SK-N-SH treated with all-trans-retinoic acid at 6 μM for 48 hours (cell line): Measurements from ENCODE around the gene SPATA25.

ENCODE experiments used
- ATAC-seq: fragments of 200-7000 bp; cut with Tn5 transposase; 3 replicates; pipeline ENCODE4 v1.9.1; 2020; ENCODE audit warnings: mild to moderate bottlenecking, moderate library complexity
- BACH2 ChIP-seq: fragments of 250-450 bp; sonication (Bioruptor Pico); IDR thresholded peaks from 2 replicates; pipeline ENCODE4 v1.9.0; 2021; ENCODE audit warnings: mild to moderate bottlenecking, borderline replicate concordance
- GLIS3 ChIP-seq: fragments of 250-450 bp; sonication (Bioruptor Pico); IDR thresholded peaks from 2 replicates; pipeline ENCODE4 v1.5.0; 2020; ENCODE audit warnings: mild to moderate bottlenecking, moderate library complexity
- ISL1 ChIP-seq: fragments of 250-450 bp; sonication (Bioruptor Pico); IDR thresholded peaks from 2 replicates; pipeline ENCODE4 v2.1.2; 2022; ENCODE audit warnings: mild to moderate bottlenecking, moderate library complexity
- OSR1 ChIP-seq: fragments of 250-450 bp; sonication (Bioruptor Pico); IDR thresholded peaks from 2 replicates; pipeline ENCODE4 v1.8.0; 2022; ENCODE audit warnings: moderate library complexity, mild to moderate bottlenecking, inconsistent platforms
- RARB ChIP-seq: fragments of 250-450 bp; sonication (Bioruptor Pico); IDR thresholded peaks from 2 replicates; pipeline ENCODE4 v1.8.0; 2021; ENCODE audit warnings: mild to moderate bottlenecking, moderate library complexity
- SNAI2 ChIP-seq: fragments of 250-450 bp; sonication (Bioruptor Pico); IDR thresholded peaks from 2 replicates; pipeline ENCODE4 v1.5.0; 2020; ENCODE audit warnings: mild to moderate bottlenecking, moderate library complexity
- TCF4 ChIP-seq: fragments of 250-450 bp; sonication (Bioruptor Pico); IDR thresholded peaks from 2 replicates; pipeline ENCODE4 v1.8.0; 2021; ENCODE audit warnings: mild to moderate bottlenecking, moderate library complexity, borderline replicate concordance
- ZC3H10 ChIP-seq: fragments of 250-450 bp; sonication (Bioruptor Pico); IDR thresholded peaks from 2 replicates; pipeline ENCODE4 v1.5.1; 2021; ENCODE audit warnings: mild to moderate bottlenecking, moderate library complexity
- ZFP3 ChIP-seq: fragments of 250-450 bp; sonication (Bioruptor Pico); IDR thresholded peaks from 2 replicates; pipeline ENCODE4 v1.5.0; 2020; ENCODE audit warnings: mild to moderate bottlenecking, moderate library complexity
- ZFP30 ChIP-seq: fragments of 450-650 bp; formaldehyde crosslinking; IDR thresholded peaks from 2 replicates; pipeline ENCODE4 v1.5.0; 2022; ENCODE audit warnings: mild to moderate bottlenecking, moderate library complexity
- ZNF565 ChIP-seq: fragments of 450-650 bp; formaldehyde crosslinking; conservative IDR thresholded peaks from 2 replicates; pipeline ENCODE4 v1.5.0; 2020; ENCODE audit warnings: low read depth, mild to moderate bottlenecking, moderate library complexity
- ZNF70 ChIP-seq: fragments of 450-650 bp; formaldehyde crosslinking; IDR thresholded peaks from 2 replicates; pipeline ENCODE4 v1.5.0; 2020; ENCODE audit warnings: mild to moderate bottlenecking, moderate library complexity
- ZNF8 ChIP-seq: fragments of 450-650 bp; formaldehyde crosslinking; IDR thresholded peaks from 2 replicates; pipeline ENCODE4 v1.5.0; 2020; ENCODE audit warnings: mild to moderate bottlenecking, moderate library complexity
- TF ChIP-seq, protein P1 (sequence below): fragments of 250-450 bp; sonication (Bioruptor Pico); IDR thresholded peaks from 2 replicates; pipeline ENCODE4 v1.5.0; 2020; ENCODE audit warnings: mild to moderate bottlenecking, moderate library complexity
- TF ChIP-seq, protein P2 (sequence below): fragments of 250-450 bp; sonication (Bioruptor Pico); IDR thresholded peaks from 2 replicates; pipeline ENCODE4 v1.5.1; 2021; ENCODE audit warnings: mild to moderate bottlenecking, moderate library complexity
- TF ChIP-seq, protein P3 (sequence below): fragments of 250-450 bp; sonication (Bioruptor Pico); IDR thresholded peaks from 2 replicates; pipeline ENCODE4 v1.5.1; 2020; ENCODE audit warnings: low read depth, mild to moderate bottlenecking, moderate library complexity
- TF ChIP-seq, protein P4 (sequence below): fragments of 250-450 bp; sonication (Bioruptor Pico); IDR thresholded peaks from 2 replicates; pipeline ENCODE4 v1.8.0; 2021; ENCODE audit warnings: low read depth, mild to moderate bottlenecking, moderate library complexity, borderline replicate concordance
- TF ChIP-seq, protein P5 (sequence below): fragments of 250-450 bp; sonication (Bioruptor Pico); IDR thresholded peaks from 2 replicates; pipeline ENCODE4 v1.8.0; 2020; ENCODE audit warnings: mild to moderate bottlenecking, moderate library complexity, borderline replicate concordance

Gene SPATA25

DNA sequence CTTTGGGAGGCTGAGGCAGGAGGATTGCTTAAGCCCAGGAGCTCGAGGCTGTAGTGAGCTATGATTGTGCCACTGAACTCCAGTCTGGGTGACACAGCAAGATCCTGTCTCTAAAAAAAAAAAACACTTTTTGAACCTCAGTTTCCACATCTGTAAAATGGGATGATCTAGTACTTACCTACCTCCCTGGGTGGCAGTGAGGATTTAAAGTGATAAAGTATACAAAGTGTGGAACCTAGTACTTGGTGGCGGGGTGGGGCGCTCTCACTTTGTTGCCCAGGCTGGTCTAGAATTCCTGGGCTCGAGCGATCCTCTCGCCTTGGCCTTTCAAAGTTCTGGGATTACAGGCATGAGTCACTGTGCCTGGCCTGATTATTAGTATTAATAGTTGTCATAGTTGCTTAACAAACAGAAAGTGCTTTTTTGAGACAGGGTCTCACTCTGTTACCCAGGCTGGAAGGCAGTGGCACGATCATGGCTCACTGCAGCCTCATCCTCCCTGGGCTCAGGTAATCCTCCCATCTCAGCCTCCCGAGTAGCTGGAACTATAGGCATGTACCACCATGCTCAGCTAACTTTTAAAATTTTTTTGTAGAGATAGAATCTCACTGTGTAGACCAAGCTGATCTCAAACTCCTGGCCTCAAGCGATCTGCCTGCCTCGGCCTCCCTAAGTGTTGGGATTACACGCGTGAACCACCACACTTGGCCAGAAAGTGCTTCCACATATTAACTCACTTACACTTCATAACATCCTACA, 31.5 kb upstream of the SPATA25 start:
- ATAC-seq: no peak
- TF ChIP-seq, protein P1, sequence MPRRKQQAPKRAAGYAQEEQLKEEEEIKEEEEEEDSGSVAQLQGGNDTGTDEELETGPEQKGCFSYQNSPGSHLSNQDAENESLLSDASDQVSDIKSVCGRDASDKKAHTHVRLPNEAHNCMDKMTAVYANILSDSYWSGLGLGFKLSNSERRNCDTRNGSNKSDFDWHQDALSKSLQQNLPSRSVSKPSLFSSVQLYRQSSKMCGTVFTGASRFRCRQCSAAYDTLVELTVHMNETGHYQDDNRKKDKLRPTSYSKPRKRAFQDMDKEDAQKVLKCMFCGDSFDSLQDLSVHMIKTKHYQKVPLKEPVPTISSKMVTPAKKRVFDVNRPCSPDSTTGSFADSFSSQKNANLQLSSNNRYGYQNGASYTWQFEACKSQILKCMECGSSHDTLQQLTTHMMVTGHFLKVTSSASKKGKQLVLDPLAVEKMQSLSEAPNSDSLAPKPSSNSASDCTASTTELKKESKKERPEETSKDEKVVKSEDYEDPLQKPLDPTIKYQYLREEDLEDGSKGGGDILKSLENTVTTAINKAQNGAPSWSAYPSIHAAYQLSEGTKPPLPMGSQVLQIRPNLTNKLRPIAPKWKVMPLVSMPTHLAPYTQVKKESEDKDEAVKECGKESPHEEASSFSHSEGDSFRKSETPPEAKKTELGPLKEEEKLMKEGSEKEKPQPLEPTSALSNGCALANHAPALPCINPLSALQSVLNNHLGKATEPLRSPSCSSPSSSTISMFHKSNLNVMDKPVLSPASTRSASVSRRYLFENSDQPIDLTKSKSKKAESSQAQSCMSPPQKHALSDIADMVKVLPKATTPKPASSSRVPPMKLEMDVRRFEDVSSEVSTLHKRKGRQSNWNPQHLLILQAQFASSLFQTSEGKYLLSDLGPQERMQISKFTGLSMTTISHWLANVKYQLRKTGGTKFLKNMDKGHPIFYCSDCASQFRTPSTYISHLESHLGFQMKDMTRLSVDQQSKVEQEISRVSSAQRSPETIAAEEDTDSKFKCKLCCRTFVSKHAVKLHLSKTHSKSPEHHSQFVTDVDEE (CRISPR knock-in tag): no peak
- TF ChIP-seq, protein P2, sequence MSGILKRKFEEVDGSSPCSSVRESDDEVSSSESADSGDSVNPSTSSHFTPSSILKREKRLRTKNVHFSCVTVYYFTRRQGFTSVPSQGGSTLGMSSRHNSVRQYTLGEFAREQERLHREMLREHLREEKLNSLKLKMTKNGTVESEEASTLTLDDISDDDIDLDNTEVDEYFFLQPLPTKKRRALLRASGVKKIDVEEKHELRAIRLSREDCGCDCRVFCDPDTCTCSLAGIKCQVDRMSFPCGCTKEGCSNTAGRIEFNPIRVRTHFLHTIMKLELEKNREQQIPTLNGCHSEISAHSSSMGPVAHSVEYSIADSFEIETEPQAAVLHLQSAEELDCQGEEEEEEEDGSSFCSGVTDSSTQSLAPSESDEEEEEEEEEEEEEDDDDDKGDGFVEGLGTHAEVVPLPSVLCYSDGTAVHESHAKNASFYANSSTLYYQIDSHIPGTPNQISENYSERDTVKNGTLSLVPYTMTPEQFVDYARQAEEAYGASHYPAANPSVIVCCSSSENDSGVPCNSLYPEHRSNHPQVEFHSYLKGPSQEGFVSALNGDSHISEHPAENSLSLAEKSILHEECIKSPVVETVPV: no peak
- TF ChIP-seq ZFP3 (CRISPR knock-in tag) (no peak), OSR1 (CRISPR knock-in tag) (no peak), ZC3H10 (CRISPR knock-in tag) (no peak), TCF4 (CRISPR knock-in tag) (no peak), ZNF565 (CRISPR knock-in tag) (no peak), GLIS3 (CRISPR knock-in tag) (no peak), ZNF8 (CRISPR knock-in tag) (no peak), ISL1 (no peak), ZFP30 (no peak), RARB (no peak), SNAI2 (CRISPR knock-in tag) (no peak), ZNF70 (CRISPR knock-in tag) (no peak), BACH2 (CRISPR knock-in tag) (no peak)
- TF ChIP-seq, protein P3, sequence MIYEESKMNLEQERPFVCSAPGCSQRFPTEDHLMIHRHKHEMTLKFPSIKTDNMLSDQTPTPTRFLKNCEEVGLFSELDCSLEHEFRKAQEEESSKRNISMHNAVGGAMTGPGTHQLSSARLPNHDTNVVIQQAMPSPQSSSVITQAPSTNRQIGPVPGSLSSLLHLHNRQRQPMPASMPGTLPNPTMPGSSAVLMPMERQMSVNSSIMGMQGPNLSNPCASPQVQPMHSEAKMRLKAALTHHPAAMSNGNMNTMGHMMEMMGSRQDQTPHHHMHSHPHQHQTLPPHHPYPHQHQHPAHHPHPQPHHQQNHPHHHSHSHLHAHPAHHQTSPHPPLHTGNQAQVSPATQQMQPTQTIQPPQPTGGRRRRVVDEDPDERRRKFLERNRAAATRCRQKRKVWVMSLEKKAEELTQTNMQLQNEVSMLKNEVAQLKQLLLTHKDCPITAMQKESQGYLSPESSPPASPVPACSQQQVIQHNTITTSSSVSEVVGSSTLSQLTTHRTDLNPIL: no peak
- TF ChIP-seq, protein P4, sequence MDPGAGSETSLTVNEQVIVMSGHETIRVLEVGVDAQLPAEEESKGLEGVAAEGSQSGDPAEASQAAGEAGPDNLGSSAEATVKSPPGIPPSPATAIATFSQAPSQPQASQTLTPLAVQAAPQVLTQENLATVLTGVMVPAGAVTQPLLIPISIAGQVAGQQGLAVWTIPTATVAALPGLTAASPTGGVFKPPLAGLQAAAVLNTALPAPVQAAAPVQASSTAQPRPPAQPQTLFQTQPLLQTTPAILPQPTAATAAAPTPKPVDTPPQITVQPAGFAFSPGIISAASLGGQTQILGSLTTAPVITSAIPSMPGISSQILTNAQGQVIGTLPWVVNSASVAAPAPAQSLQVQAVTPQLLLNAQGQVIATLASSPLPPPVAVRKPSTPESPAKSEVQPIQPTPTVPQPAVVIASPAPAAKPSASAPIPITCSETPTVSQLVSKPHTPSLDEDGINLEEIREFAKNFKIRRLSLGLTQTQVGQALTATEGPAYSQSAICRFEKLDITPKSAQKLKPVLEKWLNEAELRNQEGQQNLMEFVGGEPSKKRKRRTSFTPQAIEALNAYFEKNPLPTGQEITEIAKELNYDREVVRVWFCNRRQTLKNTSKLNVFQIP (CRISPR knock-in tag): no peak
- TF ChIP-seq, protein P5, sequence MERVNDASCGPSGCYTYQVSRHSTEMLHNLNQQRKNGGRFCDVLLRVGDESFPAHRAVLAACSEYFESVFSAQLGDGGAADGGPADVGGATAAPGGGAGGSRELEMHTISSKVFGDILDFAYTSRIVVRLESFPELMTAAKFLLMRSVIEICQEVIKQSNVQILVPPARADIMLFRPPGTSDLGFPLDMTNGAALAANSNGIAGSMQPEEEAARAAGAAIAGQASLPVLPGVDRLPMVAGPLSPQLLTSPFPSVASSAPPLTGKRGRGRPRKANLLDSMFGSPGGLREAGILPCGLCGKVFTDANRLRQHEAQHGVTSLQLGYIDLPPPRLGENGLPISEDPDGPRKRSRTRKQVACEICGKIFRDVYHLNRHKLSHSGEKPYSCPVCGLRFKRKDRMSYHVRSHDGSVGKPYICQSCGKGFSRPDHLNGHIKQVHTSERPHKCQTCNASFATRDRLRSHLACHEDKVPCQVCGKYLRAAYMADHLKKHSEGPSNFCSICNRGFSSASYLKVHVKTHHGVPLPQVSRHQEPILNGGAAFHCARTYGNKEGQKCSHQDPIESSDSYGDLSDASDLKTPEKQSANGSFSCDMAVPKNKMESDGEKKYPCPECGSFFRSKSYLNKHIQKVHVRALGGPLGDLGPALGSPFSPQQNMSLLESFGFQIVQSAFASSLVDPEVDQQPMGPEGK (CRISPR knock-in tag): no peak

DNA sequence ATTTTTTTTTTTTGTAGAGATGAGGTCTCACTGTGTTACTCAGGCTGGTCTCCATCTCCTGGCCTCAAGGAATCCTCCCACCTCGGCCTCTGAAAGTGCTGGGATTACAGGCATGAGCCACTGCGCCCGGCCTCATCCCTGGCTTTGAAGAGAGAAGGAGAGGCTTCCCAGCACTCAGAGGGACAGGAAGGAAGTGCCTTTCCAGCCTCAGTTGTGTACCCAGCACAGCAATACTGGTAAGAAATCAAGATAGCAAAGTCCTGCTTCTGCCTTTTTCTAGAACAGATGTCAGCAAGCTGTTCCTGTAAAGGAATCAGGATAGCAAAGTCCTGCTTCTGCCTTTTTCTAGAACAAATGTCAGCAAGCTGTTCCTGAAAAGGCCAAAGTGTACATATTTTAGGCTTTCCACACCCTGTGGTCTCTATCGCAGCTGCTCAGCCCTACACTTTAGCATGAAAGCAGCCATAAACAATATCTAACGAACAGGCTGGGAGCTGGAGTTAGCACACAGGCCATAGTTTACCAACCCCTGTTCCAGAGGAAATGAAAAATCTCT, 30.8 kb upstream of the SPATA25 start:
- TF ChIP-seq ZNF565 (CRISPR knock-in tag): no peak
- TF ChIP-seq OSR1 (CRISPR knock-in tag): no peak
- ATAC-seq: no peak

DNA sequence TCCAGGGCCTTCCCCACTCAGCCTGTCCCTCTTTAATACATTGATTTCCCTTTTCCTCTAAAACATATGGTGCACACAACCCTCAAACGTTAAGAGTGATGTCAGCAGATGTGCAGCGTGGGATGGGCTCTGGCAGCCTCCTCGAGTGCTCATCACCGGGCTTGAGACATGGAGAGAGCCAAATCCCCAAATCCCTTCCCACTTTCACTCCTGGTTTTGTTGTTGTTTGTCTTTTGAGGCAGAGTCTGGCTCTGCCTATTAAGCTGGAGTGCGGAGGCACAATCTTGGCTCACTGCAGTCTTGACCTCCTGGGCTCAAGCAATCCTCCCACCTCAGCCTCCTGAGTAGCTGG, 30.3 kb upstream of the SPATA25 start:
- no peak for ATAC-seq
- TF ChIP-seq, protein P5 (CRISPR knock-in tag): no peak
- no peak for TF ChIP-seq RARB
- no peak for TF ChIP-seq ZFP3 (CRISPR knock-in tag)
- TF ChIP-seq, protein P4 (CRISPR knock-in tag): no peak
- TF ChIP-seq, protein P2: no peak
- TF ChIP-seq, protein P1 (CRISPR knock-in tag): no peak
- no peak for TF ChIP-seq ZC3H10 (CRISPR knock-in tag)
- TF ChIP-seq ZNF8 (CRISPR knock-in tag): no peak
